GM12874 (cell line): ENCODE data around the gene SAMD9L.

Experiments used
- TF ChIP-seq, protein P1 (sequence below): IDR thresholded peaks from 2 replicates; pipeline ENCODE4 v1.5.1; 2011; ENCODE audit warnings: low read depth, mild to moderate bottlenecking, control low read depth, low read length, moderate library complexity; ENCODE audit not compliant: insufficient read depth

SAMD9L gene

DNA sequence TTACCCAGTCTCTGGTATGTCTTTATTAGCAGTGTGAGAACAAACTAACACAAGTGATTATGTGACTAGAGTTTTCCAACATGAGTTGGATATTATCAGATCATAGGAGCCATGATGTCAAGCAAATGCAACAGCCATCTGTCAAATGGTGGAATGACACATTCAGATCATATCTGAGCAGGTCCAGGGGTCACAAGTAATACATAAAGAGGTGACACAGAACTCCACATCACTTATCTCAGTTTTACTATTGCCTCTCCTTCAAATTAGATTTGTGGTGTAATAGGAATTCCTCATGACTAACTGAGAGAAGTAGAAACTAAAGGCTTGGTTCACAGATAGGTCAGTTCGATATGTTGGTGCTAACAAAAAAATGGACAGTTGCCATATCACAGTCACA is 12.2 kb upstream of the SAMD9L start:
- TF ChIP-seq, protein P1, sequence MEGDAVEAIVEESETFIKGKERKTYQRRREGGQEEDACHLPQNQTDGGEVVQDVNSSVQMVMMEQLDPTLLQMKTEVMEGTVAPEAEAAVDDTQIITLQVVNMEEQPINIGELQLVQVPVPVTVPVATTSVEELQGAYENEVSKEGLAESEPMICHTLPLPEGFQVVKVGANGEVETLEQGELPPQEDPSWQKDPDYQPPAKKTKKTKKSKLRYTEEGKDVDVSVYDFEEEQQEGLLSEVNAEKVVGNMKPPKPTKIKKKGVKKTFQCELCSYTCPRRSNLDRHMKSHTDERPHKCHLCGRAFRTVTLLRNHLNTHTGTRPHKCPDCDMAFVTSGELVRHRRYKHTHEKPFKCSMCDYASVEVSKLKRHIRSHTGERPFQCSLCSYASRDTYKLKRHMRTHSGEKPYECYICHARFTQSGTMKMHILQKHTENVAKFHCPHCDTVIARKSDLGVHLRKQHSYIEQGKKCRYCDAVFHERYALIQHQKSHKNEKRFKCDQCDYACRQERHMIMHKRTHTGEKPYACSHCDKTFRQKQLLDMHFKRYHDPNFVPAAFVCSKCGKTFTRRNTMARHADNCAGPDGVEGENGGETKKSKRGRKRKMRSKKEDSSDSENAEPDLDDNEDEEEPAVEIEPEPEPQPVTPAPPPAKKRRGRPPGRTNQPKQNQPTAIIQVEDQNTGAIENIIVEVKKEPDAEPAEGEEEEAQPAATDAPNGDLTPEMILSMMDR: no peak

DNA sequence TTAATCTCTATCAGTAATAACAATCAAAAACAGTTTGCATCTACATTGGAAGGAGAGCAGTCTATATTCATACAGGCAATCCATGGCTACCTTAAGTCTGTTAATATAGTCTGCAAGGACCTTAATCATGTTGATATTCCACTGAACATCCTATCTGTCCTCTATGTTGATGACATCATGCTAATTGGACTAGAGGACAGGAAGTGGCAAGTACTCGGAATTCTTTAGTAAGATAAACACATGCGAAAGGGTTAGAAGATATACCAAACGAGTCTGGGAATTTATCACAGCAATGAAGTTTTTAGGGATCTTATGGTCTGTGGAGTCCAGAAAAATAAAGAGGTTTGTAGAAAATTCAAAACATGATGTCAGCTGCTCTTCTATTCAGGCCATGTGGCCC is 11.3 kb upstream of the SAMD9L start:
- TF ChIP-seq, protein P1: no peak

DNA sequence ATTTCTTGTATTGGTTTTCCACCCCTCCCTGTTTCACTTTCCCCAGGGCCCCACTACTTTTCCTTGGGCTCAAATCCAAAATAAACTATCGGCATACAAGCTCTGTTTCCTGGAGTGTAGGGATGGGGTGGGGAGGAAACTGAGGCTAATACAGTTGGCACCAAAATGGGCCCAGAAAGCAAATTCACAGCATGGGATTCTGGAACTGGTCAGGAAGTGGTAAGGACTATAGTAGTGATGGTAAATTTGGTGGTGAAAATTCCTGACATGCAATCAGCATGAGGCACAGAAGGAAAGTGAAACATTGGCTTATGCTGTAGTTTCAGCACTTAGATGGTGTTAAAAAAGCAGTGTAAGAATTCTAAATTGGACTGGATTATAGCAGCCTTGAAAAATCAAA is 8.7 kb upstream of the SAMD9L start:
- TF ChIP-seq, protein P1: no peak

DNA sequence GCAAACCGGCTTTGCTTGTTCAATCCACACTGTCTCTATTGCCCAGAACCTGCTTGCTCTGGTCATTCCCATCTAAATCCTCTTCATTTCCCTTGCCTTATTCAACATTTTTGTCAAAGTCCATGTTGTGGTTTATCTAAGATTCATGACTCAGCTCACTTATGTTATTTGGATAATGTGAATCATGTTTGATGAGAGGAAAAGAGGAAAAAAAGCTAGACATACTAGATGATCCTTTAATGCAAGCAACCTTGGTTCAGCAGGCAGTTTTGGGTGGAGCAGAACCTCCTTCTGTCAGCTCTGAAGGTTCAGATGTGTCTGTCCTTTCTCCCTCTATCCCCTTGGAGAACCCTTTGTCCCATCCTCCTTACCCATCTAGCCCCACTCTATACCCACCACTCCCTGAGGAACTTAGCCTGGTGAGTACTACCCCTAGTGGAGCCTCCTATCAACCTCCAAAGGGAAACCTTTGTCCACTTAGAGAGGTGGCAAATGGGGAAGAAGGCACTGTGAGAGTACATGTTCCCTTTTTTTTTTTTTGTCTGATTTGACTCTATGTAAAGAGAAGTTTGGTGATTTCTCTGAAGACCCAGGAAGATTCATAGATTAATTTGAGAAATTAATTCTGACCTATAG is 2.1 kb upstream of the SAMD9L start:
- TF ChIP-seq, protein P1: no peak

DNA sequence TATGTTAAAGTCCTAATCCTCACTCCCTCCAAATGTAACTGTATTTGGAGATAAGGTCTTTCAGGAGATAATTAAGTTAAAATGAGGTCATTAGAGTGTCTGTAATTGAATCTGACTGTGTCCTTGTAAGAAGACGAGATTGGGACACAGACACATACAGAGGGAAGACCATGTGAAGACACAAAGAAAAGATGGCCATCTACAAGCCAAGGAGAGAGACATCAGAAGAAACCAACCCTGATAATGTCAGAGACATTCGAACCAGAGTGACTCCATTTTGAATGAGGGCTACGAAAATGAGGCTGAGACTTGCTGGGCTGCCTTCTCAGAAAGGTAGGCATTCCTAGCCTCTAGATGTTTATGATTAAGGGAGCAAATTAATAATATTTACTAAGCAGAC is 542 bp upstream of the SAMD9L start:
- TF ChIP-seq, protein P1: no peak

DNA sequence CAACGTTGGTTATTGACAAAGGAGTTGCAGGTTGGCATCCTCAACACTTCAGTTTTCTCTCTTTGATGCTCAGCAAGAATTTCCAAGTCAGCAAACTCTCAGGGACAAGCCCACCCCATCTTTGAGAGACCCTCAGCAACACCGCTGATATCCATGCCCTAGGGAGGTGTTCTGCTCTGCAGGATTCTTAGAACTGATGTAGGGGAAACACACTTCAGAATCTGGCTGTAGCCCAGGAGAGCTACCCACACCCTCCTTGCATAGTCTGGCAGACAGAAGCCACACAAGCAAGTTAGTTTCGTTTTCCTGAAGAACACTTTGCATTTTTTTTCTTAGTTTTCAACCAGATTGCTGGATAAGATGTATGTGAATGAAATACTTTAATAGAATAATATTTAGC is 822 bp downstream of the SAMD9L start:
- TF ChIP-seq, protein P1: no peak

DNA sequence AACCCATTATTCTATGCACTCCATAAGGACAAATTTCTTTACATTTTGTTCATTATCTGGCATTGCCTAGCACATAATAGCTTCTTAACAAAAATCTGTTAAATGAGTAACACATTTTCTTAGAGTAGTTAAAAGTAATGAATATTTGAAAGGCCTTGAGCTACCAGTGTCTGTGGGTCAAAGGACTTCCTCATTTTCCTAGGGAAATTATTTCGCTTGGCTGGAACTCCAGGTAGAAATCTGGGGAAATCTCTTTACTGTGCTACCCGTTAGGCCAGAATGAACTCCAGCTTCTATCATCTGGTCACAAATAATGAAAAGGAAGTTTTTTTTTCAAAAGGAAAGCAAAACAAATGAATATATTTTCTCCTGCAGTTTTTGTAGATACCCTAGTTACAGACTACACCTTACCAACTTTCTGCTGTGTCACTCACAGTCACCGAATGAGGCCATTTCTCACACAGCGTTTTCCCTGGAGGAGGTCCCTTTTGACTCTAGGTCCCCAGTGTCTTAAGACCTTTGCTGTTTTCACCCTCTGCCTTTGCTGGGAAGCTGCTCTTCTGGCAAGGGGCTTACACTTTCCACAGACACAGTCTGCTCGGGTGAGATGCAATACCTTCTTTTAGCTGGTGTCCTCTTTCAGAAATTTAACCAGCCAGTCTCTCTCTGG is 1.6 kb downstream of the SAMD9L start:
- TF ChIP-seq, protein P1: no peak
